Right lung (tissue), 5 donors: ENCODE measurements around the gene RAD51. TPM values are rescaled to one million over a fixed set of nuclear protein-coding genes. Genes with fewer than 3 reads are reported as not detected.

Source experiments
- DNase-seq, 2 donors: peaks; one replicate each; pipeline ENCODE4 v3.0.0-alpha.2; 2013
- polyA plus RNA-seq, 5 donors: library from polyadenylated mRNA; unstranded; fragments of 120-200 nt; gene quantifications; one replicate each; pipeline versions ENCODE4 v1.2.1 to v1.2.3, GENCODE V29; 2013; ENCODE audit warnings: inconsistent platforms in 1 of 5, low replicate concordance in 1 of 5; ENCODE audit not compliant: insufficient read length in 5 of 5, insufficient read depth in 1 of 5

RAD51 gene
- polyA plus RNA-seq, 5 donors: 9.2 to 18.5 (median 12.2) TPM

DNA sequence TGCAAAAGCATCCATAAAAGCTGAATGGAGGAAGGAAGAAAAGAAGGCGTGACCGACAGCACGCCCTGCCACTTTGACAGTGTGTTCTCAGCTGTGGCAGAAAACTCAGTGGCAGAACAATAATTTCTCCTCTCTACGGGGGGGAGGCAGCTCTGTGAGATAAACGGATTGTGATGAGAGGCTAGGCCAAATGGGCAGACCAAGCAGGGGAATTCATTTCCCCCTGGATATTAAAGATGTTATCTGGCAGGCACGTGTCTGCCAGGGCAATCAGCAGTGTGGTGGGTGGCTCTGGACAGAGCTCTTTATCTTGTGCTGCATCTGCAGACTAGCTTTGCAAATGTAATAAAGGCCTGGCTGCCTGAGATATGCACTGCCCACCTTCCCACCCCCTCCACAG, 62.0 kb downstream of the RAD51 start:
- no peak for DNase-seq

DNA sequence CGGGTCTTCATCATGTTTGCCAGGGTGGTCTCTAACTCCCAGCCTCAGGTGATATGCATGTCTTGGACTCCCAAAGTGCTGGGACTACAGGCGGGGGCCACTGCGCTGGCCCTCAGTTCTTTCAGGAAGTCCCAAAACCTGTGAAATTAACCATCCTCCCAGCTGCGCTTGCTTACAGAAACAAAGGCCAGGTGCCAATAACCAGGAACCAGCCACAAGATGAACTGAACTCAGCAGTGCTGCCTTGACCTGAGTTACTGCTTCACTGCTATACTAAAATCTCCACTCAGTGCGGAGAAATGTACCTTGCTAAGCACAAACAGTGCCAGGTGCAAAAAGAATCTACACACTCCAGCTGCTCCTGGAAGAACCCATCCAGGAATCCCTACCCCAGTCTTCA, 65.0 kb downstream of the RAD51 start:
- DNase-seq: no peak

DNA sequence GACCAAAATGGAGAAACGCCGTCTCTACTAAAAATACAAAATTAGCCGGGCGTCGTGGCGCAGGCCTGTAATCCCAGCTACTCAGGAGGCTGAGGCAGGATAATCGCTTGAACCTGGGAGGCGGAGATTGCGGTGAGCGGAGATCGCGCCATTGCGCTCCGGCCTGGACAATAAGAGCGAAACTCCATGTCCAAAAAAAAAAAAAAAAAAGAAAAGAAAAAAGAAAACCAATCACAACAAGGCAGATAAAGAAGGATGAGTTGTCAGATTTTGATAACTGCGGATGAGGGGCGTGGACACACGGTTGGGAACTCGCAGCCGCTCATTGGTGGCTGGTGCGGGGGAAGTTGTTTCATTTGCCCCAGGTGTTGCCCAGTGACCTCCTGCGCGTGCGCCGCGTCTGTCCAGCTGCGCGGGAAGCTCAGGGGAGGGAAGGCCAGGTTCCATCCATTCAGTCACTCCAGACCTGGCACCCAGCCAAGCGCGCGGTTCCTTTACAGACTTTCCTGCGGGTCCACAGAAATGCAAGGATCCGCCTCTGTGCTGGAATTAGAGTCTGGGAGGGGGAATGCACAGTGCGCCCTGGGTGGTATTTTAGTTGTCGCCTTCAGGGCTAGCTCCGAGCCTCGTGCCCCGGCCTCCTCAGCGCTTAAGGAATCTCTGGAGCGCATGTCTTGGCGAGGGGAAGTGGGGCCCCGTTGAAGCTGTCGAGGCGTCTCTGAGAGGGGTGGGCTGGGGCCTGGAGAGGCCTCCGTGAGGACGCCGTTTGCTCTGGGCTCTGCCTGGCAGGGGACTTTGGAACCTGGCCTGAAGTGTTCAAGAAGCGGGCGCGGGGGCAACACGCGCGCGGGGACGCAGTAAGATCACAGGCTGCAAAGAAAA, 68.2 kb downstream of the RAD51 start:
- peak; percentile 74 to 79 for DNase-seq

DNA sequence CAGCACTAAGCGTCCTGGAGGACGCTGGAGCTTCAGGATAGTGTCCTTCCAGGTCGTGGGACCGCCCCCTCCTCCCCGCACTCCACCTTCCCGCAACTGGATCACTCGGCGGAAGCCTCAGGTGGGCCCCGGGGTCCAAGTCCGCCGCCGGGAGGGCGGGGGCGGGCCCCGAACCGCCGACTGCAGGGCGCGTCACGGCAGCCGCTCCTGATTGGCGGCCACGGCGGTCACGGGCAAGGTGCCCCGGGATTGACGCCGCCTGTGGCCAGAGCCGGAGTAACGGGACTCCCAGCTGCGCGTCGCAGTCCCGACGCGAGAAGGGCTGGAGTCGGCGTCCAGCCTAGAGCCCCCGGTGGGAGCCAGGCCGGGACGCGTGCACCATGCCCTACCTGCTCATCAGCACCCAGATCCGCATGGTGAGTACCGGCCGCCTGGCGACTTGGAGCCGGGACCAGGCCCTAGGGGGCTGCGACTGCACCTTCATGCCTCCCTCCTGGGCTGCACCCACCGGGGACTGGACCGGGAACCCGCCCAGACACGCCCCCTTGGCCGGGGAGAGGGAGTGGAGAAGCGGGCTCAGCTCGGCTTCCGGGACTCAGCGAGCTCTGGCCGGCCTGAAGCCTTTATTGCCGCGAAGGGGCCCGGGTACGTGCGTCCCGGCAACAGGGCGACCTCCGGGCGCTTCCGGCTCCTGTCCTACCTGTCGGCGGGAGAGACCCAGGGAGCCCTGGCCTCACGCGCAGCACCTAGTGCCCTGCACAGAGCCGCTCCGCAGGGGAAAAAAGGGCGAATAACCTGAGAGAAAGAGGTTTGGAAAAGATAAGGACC, 69.0 kb downstream of the RAD51 start, which contains the start of gene GCHFR:
GCHFR (plus strand) TSS at position 268 of the 828 bp plus-strand sequence; CDS start at position 381, 113 bp downstream.
- DNase-seq: peak; percentile 81 to 86

DNA sequence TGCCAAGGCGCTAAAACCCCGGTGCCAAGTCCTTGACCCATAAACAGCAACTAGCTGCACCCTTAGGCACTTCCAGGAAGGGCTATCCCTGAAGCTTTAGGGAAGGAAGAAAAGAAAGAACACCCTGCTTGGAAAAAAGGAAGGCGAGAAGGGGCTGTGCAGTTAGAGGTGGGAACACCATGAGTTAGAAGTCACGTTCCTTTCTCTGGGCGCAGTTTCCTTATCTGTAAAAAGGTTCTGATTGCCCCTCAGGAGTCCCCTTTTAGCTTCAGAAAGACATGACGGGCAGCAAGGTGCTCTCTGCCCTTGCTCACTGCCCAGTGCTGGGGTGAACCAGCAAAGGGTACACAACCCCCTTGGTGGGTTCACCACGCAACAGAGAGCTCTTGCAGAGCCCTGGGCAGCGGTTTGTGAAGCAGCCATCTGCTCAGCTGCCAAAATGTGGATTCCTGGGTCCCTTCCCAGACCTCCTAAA, 69.7 kb downstream of the RAD51 start:
- DNase-seq: no peak

DNA sequence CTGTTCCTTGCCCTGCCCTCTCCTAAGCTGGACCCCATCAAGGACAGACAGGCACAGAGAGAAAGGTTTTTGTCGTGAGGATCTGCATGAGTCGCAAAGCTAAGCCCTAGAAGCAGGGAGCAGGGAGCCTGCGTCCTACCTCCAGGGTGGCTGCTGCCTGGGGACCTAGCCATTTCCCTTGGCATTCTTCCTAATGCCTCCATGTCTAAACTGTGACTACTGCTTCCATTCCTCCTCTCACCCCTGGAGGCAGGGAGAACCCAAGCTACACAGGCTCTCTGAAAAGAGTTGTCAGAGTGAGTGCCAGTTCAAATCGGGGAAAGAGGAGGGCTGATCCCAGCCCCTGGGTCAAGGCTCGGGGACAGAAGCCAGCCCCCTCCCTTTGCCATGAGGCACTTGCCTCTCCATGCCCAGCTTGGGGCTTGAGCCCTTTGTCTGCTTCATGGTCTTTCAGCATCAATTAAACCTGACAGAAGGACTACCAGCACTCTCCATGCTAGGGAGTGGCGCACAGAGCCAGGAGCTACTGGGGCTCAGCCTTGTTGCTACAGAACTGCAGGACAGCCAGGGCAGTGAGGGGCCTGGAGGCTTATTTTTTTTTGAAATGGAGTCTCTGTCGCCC, 71.3 kb downstream of the RAD51 start:
- no peak for DNase-seq

DNA sequence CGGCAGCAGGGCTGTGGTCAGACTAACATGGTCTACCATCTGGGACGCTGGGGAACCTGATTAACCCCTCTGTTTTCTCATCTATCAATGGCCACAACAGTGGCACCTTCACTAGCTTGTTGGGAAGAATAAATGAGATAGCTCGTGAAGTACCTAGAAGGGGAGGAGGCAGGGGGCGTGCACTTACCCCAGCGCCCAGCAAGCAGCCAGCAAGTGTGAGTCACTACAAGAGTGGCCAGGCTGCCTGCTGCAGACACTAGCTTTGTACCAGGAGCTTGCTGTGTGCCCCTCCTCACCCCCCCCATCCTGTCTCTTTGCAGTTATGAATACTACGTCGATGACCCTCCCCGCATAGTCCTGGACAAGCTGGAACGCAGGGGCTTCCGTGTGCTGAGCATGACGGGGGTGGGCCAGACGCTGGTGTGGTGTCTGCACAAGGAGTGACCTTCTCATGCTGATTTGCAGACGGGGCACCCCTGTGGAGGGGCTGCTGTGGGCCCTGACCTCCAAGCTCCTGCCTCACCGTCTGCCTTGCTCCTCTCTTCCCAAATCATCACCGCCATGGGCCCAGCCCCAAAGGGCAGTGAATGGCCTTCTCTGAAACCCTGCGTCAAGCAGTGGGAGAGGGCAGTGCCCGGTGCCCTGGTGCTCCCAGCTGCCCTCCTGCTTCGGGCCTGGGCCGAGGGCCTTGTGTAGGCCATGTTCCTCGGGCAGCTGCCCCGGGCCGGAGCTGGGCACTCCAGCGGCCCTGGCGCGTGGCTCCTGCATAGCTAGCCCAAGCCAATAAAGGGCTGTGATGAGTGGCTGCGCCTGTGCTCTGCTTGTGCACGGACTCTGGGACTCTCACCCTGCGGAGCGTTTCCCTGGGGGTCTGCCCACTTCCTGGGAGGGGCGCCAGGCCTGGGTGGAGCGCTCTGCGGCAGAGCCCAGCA, 72.2 kb downstream of the RAD51 start:
- DNase-seq: no peak

DNA sequence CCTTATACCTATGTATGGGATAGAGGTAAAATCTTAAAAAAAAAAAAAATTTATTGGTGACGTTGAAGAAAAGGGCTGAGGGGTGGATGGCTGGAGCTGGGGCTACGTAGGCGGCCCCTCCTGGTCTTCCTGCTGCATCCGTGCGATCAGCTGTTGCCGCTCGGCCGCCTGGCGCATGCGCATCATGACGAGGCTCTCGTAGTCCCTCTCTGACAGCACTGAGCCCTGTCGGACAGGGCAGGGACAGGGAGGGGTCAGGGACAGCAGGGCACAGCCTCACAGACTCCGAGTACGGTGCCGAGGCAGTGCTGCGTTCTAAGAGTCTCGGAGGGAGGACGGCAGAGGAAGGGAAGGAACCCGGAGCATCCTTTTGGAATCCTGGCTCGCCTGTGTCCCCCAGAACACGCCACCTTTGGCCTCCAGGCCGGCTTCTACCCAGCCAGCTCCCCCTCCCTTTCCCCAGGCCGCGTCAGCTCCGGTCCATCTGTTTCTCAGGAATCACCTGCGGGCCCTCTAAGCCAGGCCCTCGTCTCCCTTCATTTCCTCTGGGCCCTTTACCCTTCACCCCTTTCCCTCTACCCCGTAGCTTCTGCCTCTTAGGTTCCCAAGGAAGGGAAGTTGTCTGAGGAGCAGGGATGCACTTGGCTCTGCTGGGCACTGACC, 73.0 kb downstream of the RAD51 start:
- DNase-seq: no peak

DNA sequence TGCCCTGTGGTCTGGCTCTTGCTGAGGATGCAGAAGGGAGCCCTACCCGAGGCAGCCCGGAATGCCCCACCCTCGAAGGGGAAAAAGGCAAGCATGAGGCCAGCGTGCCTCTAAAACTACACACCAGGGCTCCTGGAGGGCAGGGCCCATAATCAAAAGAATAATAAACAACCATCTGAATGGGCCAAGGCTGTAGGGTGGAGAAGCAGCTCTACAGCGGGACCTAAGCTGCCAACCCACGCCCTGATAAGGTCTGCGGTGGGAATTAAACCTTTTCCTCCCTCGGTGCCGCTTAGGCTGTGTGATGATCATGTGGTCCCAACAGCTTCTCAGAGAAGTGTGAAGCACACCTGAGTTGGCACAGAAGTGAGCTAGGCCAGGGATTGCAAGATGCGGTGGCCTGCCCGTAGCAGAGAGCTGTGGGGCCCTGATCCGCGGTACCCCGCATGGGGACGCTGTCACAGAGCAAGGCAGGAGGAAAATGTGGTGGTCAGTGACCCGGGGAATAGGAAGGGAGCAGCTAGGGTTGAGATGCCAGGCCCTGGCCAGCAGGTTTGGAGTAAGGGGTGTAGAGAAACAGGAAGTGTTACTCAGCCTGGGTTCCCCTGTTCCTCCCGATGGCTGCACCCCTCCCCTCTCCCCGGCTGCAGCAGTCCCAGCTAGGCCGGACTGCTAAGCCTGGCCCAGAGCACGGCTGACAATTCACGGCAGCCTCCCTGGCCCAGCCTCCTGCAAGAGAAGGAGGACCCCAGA, 73.7 kb downstream of the RAD51 start:
- no peak for DNase-seq

DNA sequence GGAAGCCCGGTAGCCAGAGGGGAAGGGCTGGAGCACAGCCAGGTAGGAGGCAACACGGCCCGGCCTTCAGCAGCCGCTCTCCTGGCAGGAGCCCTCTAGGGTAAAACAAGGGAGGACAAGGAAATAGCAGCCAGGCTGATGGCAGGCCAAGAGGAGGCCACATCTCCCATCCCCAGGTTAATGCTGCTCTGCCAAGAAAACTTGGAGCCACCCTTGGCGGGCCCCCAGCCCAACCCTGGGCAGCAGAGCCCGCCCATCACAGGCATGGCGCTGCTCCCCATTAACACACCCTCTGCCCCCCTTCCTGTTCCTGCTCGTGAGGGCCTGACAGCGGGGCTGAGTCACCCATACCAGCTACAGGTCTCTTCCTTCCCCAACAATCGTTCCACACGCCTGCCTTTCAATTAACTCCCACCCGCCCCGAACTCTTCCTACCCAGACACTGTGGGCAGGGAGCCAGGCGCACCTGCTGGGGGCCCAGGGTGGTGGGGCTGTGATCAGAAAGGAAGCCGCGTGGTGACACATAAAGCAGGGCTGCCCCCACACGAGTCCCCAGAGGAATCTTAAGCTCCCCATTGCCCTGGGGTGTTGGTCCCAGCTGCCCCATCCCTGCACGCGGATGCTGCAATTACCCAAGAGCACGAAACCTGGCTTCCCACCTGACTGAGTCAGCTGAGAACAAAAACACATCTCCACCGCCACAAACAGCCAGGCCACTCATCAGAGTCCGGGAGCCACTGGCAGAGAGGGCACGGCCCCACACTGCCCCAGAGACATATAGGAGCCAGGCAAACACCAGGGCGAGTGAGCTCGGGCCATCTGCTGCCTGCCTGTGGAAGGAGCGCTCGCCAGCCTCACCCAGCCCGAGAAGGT, 74.5 kb downstream of the RAD51 start, which contains the start of gene C15orf62:
C15orf62 (plus strand) TSS at position 707 of the 873 bp plus-strand sequence. CDS start 516 bp downstream, outside the sequence.
- DNase-seq: no peak

DNA sequence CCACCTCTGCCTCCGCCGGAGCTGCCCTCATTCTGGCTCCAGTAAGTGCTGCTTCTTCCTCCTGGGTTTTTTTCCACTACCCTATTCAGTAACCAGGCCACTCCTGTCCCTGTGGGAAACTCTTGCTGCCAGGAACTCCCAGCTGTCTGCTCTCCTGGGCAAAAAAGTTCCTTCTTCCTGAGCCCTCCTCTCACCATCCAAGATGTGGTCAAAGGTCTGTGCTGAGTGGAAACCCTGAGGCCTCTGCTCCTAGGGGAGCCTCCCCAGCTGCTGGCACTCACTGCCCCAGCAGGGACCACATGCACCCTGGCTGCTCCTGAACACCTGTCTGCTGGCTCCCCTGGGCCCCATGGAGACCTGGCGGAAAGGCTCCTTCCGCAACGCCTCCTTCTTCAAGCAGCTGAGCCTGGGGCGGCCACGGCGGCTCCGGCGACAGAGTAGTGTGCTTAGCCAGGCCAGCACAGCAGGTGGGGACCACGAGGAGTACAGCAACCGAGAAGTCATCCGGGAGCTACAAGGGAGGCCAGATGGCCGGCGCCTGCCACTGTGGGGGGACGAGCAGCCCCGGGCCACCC, 75.3 kb downstream of the RAD51 start:
- no peak for DNase-seq

DNA sequence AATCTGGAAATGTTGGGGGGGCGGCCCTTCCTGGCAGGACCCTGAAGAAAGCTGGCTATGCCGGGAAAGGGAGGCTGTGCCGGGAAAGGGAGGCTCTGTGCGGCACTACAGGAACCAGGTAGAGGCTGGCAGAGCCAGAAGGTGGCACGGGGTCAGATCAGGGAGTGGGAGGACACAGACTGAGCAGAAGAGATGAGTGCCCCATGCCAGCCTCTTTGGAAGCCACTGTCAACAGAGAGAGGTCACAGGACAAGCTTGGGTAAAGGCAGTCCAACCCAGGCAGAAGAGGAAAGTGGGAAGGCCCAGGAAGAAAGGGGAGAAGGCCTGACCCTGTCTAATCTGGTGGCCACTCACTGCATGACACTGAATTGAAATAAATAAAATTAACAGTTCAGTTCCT, 76.3 kb downstream of the RAD51 start:
- DNase-seq: no peak

DNA sequence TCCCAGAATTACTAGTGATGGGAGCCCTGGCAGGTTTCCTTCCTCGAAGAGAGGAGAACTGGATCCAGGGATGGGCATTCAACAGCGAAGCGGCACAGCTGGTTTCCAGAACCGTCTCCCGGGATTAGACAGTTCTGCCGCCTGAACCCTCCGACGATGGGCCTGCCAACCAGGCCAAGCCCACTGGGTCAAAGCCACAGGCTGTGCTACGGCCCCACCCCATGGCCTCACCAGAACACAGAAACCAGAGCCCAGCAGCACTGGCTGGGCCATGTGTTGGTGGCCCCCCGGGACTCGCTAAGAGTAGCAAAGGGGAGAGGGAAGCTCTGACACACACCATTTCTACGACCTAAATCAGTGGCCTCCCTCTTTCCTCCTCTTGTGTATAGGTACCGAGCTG, 77.0 kb downstream of the RAD51 start:
- DNase-seq: no peak

DNA sequence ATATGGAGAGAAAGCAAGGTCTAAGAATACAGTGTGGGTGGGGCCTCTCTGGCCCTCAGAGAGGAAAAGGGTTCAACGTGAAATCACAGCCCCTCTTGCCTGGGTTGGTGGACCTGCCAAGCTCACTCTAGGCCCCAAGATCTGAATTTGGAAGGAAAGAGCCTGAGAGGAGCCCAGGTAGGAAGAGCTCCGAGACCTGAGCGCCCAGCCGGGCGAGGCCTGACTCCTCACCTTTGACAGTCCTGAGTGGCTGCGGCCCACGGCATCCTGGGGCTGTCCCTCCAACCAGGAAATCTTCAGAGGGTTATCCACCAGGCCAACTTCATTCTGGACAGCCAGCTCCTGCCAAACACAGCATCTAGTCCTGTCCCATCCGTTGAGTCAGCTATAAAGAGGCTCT, 78.5 kb downstream of the RAD51 start:
- DNase-seq: no peak

DNA sequence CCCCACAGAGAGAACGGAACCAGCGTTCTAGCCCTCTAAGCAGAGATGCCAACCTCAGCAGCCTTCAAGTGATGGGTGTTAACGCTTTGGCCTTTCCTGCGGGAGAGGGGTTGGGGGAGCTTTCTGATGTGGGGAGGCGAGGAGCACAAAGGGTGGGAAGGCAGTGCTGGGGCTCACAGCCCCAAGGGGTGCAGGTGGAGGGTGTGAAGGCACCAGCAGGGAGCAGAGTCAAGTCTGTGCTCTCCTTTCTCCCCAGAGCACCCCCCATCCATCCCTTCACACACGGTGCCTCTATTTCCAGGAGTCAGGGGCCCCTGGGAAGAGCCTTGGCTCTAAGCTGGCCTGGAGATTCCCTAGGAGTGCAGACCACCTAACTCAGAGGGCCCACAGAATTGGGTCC, 78.9 kb downstream of the RAD51 start:
- no peak for DNase-seq

DNA sequence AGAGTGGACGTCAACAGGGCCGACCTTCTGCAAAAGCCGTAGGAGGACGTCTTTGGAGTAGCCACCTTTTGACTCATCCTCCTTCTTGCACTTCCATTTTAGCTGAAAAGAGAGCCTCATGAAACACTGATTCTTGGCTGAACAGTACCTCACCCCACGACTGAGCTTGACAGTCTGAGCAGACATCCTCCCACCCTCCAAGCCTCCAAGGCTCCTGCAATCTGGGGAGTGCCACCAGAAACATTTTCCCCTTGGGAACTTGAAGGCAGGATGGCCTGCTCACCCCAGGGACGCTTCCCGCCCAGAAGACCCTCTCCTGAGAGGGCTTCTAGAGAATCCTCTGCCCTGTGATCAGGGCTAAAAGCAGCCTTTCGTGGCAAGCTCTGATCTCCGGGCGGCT, 80.0 kb downstream of the RAD51 start:
- DNase-seq: no peak

DNA sequence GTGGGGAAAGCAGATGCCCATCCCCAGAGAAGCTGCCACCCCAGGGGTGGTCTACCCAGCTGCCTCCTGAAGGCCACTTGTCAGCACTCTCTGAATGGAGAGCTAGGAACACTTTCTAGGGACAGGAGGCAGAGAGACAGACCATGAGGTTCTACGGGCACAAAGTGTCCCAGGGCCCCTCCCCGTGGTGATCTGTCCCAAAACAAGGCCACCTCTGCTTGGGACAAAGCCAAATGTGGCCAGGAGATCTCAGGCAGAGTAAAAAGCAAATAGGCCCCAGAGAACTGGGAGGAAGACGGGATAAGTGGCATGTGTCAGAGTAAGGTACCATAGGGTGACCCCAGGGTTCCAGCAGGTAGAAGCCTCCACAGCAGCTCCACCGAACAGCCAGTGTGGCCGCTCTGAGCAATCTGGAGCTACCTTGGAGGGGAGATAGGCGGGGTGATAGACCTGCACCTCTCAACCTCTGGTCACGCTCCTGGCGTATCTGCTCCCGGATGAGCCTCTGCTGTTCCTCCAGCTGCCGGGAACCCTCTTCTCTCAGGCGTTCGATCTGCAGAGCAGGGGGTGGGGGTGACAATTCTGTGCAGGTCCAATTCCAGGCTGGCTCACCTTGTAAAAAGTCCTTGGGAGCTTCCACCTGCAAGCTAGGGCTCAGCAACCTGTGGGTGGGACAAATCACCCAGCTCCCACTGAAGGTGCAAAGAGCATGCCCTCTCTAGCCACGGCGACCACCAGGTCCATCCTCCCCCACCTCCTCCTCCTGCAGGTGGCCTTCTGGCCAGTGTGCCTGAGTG, 81.0 kb downstream of the RAD51 start:
- DNase-seq: no peak
